HEK293 (cell line): Measurements from ENCODE around the gene CLASP1.

Source experiments
- YY1 ChIP-seq: fragments of 450-650 bp; formaldehyde crosslinking; IDR thresholded peaks from 2 replicates; pipeline ENCODE4 v1.5.1; 2018; ENCODE audit warnings: missing biosample characterization, missing genetic modification characterization
- ZBTB21 ChIP-seq: fragments of 450-650 bp; formaldehyde crosslinking; IDR thresholded peaks from 2 replicates; pipeline ENCODE4 v1.5.1; 2017; ENCODE audit warnings: missing biosample characterization, missing genetic modification characterization
- ZBTB8A ChIP-seq: fragments of 450-650 bp; formaldehyde crosslinking; IDR thresholded peaks from 2 replicates; pipeline ENCODE4 v1.5.1; 2016; ENCODE audit warnings: missing biosample characterization, missing genetic modification characterization
- ZFP37 ChIP-seq: fragments of 450-650 bp; formaldehyde crosslinking; IDR thresholded peaks from 2 replicates; pipeline ENCODE4 v1.5.1; 2016; ENCODE audit warnings: missing biosample characterization, missing genetic modification characterization
- ZNF202 ChIP-seq: fragments of 450-650 bp; formaldehyde crosslinking; IDR thresholded peaks from 2 replicates; pipeline ENCODE4 v1.5.1; 2016; ENCODE audit warnings: missing biosample characterization, missing genetic modification characterization, borderline replicate concordance
- ZNF239 ChIP-seq: fragments of 450-650 bp; formaldehyde crosslinking; IDR thresholded peaks from 2 replicates; pipeline ENCODE4 v1.5.1; 2016; ENCODE audit warnings: missing biosample characterization, missing genetic modification characterization
- ZNF24 ChIP-seq: fragments of 450-650 bp; formaldehyde crosslinking; IDR thresholded peaks from 2 replicates; pipeline ENCODE4 v1.5.1; 2016; ENCODE audit warnings: missing biosample characterization, missing genetic modification characterization
- ZNF274 ChIP-seq, 2 experiments: fragments of 200-500 bp in 1 of 2; fragments of 450-650 bp in 1 of 2; sonication (Bioruptor generic) in 1 of 2; formaldehyde crosslinking in 1 of 2; IDR thresholded peaks; 2 replicates each; pipeline versions ENCODE4 v1.5.1 to v1.6.1; 2014 to 2016; ENCODE audit warnings: borderline replicate concordance in 1 of 2, inconsistent platforms in 1 of 2, low read length in 1 of 2, missing biosample characterization in 1 of 2, missing genetic modification characterization in 1 of 2
- ZNF514 ChIP-seq: fragments of 450-650 bp; formaldehyde crosslinking; IDR thresholded peaks from 2 replicates; pipeline ENCODE4 v1.5.1; 2016; ENCODE audit warnings: missing biosample characterization, missing genetic modification characterization
- ZNF555 ChIP-seq: fragments of 450-650 bp; formaldehyde crosslinking; conservative IDR thresholded peaks from 2 replicates; pipeline ENCODE4 v1.5.1; 2017; ENCODE audit warnings: missing biosample characterization, mild to moderate bottlenecking, missing genetic modification characterization, inconsistent platforms
- ZNF777 ChIP-seq: fragments of 450-650 bp; formaldehyde crosslinking; IDR thresholded peaks from 2 replicates; pipeline ENCODE4 v1.5.1; 2017; ENCODE audit warnings: missing biosample characterization, missing genetic modification characterization, borderline replicate concordance
- TF ChIP-seq, protein P1 (sequence below): fragments of 450-650 bp; formaldehyde crosslinking; IDR thresholded peaks from 2 replicates; pipeline ENCODE4 v1.5.1; 2016; ENCODE audit warnings: missing biosample characterization, missing genetic modification characterization
- TF ChIP-seq, protein P2 (sequence below): fragments of 450-650 bp; formaldehyde crosslinking; IDR thresholded peaks from 2 replicates; pipeline ENCODE4 v1.5.1; 2016; ENCODE audit warnings: missing biosample characterization, missing genetic modification characterization
- TF ChIP-seq, protein P3 (sequence below): fragments of 450-650 bp; formaldehyde crosslinking; IDR thresholded peaks from 2 replicates; pipeline ENCODE4 v1.5.1; 2016; ENCODE audit warnings: missing biosample characterization, missing genetic modification characterization

DNA sequence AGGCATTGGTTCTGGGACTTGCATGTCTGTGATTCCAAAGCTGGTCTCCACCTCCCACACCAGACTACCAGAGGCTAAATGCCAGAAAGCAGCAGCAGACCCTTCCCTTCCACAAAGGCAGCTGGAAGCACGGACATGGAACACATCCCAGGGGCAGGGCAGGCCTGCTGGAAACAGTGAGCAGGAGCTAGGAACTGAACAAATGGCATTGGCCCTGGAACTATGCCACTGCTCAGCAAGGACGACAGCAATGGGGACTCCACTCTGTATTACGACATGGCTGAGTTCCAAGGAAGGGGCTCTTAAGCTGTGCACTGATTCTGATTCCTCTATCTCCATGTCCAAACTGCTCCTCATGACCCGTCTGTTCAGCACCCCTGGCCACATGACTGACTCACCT, 286.5 kb downstream of the CLASP1 start:
- TF ChIP-seq YY1 (no peak), ZNF24 (no peak), ZNF555 (tag by site-specific recombination) (no peak), ZBTB8A (tag by site-specific recombination) (no peak), ZFP37 (tag by site-specific recombination) (no peak), ZNF202 (tag by site-specific recombination) (no peak), ZNF514 (tag by site-specific recombination) (no peak), ZNF777 (no peak), ZBTB21 (tag by site-specific recombination) (no peak), ZNF239 (no peak), ZNF274 (IDR thresholded peaks at IDR 0.05; ENCODE audit: low read length) (no peak), ZNF274 (tag by site-specific recombination; IDR thresholded peaks at IDR 0.05; ENCODE audit: borderline replicate concordance) (no peak)
- TF ChIP-seq, protein P1, sequence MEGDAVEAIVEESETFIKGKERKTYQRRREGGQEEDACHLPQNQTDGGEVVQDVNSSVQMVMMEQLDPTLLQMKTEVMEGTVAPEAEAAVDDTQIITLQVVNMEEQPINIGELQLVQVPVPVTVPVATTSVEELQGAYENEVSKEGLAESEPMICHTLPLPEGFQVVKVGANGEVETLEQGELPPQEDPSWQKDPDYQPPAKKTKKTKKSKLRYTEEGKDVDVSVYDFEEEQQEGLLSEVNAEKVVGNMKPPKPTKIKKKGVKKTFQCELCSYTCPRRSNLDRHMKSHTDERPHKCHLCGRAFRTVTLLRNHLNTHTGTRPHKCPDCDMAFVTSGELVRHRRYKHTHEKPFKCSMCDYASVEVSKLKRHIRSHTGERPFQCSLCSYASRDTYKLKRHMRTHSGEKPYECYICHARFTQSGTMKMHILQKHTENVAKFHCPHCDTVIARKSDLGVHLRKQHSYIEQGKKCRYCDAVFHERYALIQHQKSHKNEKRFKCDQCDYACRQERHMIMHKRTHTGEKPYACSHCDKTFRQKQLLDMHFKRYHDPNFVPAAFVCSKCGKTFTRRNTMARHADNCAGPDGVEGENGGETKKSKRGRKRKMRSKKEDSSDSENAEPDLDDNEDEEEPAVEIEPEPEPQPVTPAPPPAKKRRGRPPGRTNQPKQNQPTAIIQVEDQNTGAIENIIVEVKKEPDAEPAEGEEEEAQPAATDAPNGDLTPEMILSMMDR (tag by site-specific recombination): no peak
- TF ChIP-seq, protein P2, sequence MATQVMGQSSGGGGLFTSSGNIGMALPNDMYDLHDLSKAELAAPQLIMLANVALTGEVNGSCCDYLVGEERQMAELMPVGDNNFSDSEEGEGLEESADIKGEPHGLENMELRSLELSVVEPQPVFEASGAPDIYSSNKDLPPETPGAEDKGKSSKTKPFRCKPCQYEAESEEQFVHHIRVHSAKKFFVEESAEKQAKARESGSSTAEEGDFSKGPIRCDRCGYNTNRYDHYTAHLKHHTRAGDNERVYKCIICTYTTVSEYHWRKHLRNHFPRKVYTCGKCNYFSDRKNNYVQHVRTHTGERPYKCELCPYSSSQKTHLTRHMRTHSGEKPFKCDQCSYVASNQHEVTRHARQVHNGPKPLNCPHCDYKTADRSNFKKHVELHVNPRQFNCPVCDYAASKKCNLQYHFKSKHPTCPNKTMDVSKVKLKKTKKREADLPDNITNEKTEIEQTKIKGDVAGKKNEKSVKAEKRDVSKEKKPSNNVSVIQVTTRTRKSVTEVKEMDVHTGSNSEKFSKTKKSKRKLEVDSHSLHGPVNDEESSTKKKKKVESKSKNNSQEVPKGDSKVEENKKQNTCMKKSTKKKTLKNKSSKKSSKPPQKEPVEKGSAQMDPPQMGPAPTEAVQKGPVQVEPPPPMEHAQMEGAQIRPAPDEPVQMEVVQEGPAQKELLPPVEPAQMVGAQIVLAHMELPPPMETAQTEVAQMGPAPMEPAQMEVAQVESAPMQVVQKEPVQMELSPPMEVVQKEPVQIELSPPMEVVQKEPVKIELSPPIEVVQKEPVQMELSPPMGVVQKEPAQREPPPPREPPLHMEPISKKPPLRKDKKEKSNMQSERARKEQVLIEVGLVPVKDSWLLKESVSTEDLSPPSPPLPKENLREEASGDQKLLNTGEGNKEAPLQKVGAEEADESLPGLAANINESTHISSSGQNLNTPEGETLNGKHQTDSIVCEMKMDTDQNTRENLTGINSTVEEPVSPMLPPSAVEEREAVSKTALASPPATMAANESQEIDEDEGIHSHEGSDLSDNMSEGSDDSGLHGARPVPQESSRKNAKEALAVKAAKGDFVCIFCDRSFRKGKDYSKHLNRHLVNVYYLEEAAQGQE (tag by site-specific recombination): no peak
- TF ChIP-seq, protein P3, sequence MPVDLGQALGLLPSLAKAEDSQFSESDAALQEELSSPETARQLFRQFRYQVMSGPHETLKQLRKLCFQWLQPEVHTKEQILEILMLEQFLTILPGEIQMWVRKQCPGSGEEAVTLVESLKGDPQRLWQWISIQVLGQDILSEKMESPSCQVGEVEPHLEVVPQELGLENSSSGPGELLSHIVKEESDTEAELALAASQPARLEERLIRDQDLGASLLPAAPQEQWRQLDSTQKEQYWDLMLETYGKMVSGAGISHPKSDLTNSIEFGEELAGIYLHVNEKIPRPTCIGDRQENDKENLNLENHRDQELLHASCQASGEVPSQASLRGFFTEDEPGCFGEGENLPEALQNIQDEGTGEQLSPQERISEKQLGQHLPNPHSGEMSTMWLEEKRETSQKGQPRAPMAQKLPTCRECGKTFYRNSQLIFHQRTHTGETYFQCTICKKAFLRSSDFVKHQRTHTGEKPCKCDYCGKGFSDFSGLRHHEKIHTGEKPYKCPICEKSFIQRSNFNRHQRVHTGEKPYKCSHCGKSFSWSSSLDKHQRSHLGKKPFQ (tag by site-specific recombination): no peak
